Glomerular visceral epithelial cell (primary cell): Measurements from ENCODE around the gene SYDE2.

Experiments
- DNase-seq: peaks from one replicate; pipeline ENCODE4 v3.0.0-alpha.2; 2016; ENCODE audit errors: extremely low spot score

The SYDE2 gene

GRCh38 chr1:85124091-85124490, 76.7 kb downstream of the SYDE2 start:
- DNase-seq = no peak

GRCh38 chr1:85122169-85122568, 78.6 kb downstream of the SYDE2 start:
- DNase-seq = no peak

- DNase-seq = no peak
Observed at GRCh38 chr1:85121744-85122143, 79.1 kb downstream of the SYDE2 start.

- DNase-seq = no peak
Observed at GRCh38 chr1:85118751-85119150, 82.1 kb downstream of the SYDE2 start.

GRCh38 chr1:85116856-85117255, 84.0 kb downstream of the SYDE2 start:
- DNase-seq = no peak

GRCh38 chr1:85115933-85116332, 84.9 kb downstream of the SYDE2 start:
- DNase-seq = no peak

- DNase-seq = no peak
Observed at GRCh38 chr1:85111695-85112094, 89.1 kb downstream of the SYDE2 start.

GRCh38 chr1:85109475-85109874, 91.3 kb downstream of the SYDE2 start:
- DNase-seq = peak; percentile 70
